Astrocyte (in vitro differentiated cells and primary cell): Measurements from ENCODE around the gene LIN37.

ENCODE experiments used
- CTCF ChIP-seq: IDR thresholded peaks from 2 replicates; pipeline ENCODE4 v1.5.1; 2011; ENCODE audit warnings: low read depth, mild to moderate bottlenecking, inconsistent platforms, low read length, moderate library complexity; ENCODE audit not compliant: insufficient read depth
- EZH2 ChIP-seq: IDR thresholded peaks from 2 replicates; pipeline ENCODE4 v1.6.1; 2012; ENCODE audit warnings: mild to moderate bottlenecking, low read length, inconsistent platforms; ENCODE audit not compliant: insufficient read depth

- no peak for TF ChIP-seq CTCF
- no peak for TF ChIP-seq EZH2
Observed at GRCh38 chr19:35719402-35720162, 28.8 kb upstream of the LIN37 start.
